ENCODE data around the gene RARG.
"Not testable (repeated sequence)": the region's sequence is repeated elsewhere in the genome, so short reads cannot be mapped to it uniquely, and the experiment has no call there.

RARG gene

DNA sequence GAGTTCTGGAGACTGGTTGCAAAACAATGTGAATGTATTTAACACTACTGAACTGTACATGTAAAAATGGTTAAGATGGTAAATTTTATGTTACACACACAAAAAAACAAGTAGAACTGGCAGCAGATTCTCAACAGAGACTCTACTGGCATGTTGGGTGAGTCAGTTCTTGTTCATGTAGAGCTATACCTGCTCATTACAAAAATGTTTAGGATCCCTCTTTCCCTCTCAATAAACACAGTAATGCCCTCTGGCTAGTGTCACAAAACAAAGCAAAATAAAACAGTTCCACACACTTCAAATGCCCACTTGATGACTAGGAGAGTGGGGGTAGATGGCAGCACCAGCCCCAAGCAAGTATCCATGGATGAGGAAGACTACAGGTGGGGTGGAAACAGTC is 65.2 kb downstream of the RARG start:
- DNase-seq = no peak

DNA sequence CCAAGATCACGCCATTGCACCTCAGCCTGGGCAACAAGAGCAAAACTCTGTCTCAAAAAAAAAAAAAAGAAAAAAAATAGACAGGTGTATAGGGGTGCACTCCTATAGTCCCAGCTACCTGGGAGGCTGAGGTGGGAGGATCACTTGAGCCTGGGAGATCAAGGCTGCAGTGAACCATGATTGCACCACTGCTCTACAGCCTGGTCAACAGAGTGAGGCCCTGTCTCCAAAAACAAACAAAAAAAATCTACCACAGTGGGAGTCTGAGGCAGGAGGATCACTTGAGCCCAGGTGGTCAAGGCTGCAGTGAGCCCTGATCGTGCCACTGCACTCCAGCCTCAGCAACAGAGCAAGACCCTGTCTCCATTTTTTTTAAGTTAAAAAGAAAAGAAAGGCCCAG is 69.0 kb downstream of the RARG start:
- not testable (repeated sequence) for DNase-seq

DNA sequence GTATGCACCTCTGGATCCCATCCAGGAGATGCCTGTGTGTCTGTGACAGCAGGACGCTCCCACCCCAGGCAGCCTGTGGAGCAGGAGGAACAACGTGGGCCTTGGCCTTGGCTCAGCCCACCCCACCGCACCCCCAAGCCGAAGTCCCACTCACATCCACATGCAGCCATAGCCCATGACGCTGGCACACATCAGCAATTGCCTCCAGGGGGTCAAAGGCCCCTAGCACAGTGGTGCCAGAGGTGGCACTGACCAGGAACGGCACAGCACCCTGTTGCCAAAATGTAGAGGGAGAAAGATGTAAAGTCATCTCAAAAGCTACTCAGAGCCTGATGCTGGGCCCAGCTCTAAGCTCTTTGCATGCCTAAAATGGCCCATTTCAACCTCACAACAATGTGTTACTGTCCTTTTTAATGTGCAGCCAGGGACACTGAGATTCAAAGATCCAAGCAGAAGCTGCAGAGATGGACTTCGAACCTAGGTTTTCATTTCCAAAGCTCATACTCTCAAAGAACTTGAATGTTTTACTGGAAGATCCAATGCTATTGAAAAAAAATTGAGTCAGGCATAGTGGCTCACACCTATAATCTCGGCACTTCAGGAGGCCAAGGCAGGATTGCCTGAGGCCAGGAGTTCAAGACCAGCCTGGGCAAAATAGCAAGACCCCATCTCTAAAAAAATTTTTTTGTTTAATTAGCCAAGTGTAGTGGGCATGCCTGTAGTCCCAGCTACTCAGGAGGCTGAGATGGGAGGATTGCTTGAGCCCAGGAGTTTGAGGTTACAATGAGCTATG is 70.7 kb downstream of the RARG start:
- no peak for DNase-seq

DNA sequence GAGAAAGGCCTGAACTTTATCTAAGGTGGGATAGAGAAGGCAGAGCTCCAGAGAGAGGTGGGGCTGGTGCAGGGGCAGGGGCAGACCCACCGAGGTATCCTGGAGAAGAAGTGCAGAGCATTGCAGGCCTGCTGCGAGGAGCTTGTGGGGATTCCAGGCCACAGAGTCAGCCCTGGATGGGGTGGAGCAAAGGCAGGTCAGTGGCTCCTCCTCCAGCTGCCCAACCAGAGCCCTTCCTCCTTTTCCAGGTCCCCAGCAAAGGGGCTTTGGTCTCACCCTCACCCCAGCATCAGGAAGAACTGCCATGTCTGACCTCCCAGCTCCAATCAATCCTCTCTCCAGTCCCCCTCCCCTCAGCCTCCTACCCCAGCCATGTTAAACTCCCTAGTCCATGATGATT is 71.3 kb downstream of the RARG start:
- no peak for DNase-seq

All from NCI-H187 (cell line).